K562 (cell line): ENCODE data around the gene ACAT2. TPM values are rescaled to one million over a fixed set of nuclear protein-coding genes. Genes with fewer than 3 reads are reported as not detected.
A peak's percentile ranks its signal among the peaks of the same experiment; 100 is the strongest.

Experiments
- ELK3 ChIP-seq: fragments of 450-650 bp; formaldehyde crosslinking; IDR thresholded peaks from 2 replicates; pipeline ENCODE4 v1.4.0; 2020; ENCODE audit warnings: mild to moderate bottlenecking
- GABPB1 ChIP-seq: sonication (generic); formaldehyde crosslinking; IDR thresholded peaks from 2 replicates; pipeline ENCODE4 v1.8.0; 2022; ENCODE audit warnings: mild to moderate bottlenecking, missing genetic modification reagents
- GTF2A2 ChIP-seq: IDR thresholded peaks from 2 replicates; pipeline ENCODE4 v1.6.1; 2016; ENCODE audit warnings: mild to moderate bottlenecking, missing genetic modification characterization, missing compliant biosample characterization
- MYC ChIP-seq, 2 experiments: fragments of 250-450 bp in 1 of 2; sonication (Bioruptor Pico) in 1 of 2; IDR thresholded peaks; 2 replicates each; pipeline versions ENCODE4 v1.5.1 to v1.6.1; 2012 to 2021; ENCODE audit warnings: low read depth in 2 of 2, borderline replicate concordance in 1 of 2, improper control_type of control experiment in 1 of 2, low read length in 1 of 2, mild to moderate bottlenecking in 1 of 2, moderate library complexity in 1 of 2
- NCOA6 ChIP-seq: fragments of 450-650 bp; IDR thresholded peaks from 2 replicates; pipeline ENCODE4 v1.6.1; 2017; ENCODE audit warnings: mild to moderate bottlenecking
- THRA ChIP-seq: fragments of 450-650 bp; IDR thresholded peaks from 2 replicates; pipeline ENCODE4 v1.6.1; 2017; ENCODE audit warnings: mild to moderate bottlenecking, moderate library complexity
- polyA plus RNA-seq, 8 experiments: library from polyadenylated mRNA; depleted of rRNA in 4 of 8; stranded (reverse) in 5 of 8; unstranded in 3 of 8; fragments of >200 nt; fragmentation: Nextera tagmentation in 2 of 8; fragmentation: Illumina TruSeq in 1 of 8; extraction: Ambion mirVana in 2 of 8; extraction: Trizol in 1 of 8; gene quantifications; 2 replicates each; pipeline versions ENCODE4 v1.2.1 to v1.2.3, GENCODE V29; 2011 to 2014; ENCODE audit warnings: inconsistent platforms in 1 of 8, missing spikeins in 1 of 8
- total RNA-seq, 7 experiments: library from RNA; depleted of rRNA in 6 of 7; stranded (reverse); fragments of >200 nt in 6 of 7; fragmentation: Illumina TruSeq in 2 of 7; extraction: Trizol in 2 of 7; gene quantifications; 2 replicates each; pipeline versions ENCODE4 v1.2.1 to v1.2.3, GENCODE V29; 2011 to 2021; ENCODE audit warnings: low replicate concordance in 1 of 7
- TF ChIP-seq, protein P1 (sequence below), 3 experiments: fragments of 200-800 bp in 1 of 3; fragments of 250-450 bp in 1 of 3; fragments of 450-650 bp in 1 of 3; sonication (Bioruptor Pico) in 1 of 3; sonication (Bioruptor generic) in 1 of 3; formaldehyde crosslinking in 1 of 3; IDR thresholded peaks; 2 replicates each; pipeline versions ENCODE4 v1.6.1 to v1.8.0; 2016 to 2022; ENCODE audit warnings: mild to moderate bottlenecking in 2 of 3, missing genetic modification characterization in 2 of 3, missing compliant biosample characterization in 1 of 3, moderate library complexity in 1 of 3
- TF ChIP-seq, protein P2 (sequence below): fragments of 250-450 bp; sonication (Bioruptor Pico); IDR thresholded peaks from 2 replicates; pipeline ENCODE4 v1.4.0; 2020

Gene ACAT2
- total and polyA plus RNA-seq, 9 of the 15 experiments (the other 6 are each of a cell fraction or from before 2014, with no cell fraction given) = 63.0 to 309 (median 144) TPM

- TF ChIP-seq, protein P1, sequence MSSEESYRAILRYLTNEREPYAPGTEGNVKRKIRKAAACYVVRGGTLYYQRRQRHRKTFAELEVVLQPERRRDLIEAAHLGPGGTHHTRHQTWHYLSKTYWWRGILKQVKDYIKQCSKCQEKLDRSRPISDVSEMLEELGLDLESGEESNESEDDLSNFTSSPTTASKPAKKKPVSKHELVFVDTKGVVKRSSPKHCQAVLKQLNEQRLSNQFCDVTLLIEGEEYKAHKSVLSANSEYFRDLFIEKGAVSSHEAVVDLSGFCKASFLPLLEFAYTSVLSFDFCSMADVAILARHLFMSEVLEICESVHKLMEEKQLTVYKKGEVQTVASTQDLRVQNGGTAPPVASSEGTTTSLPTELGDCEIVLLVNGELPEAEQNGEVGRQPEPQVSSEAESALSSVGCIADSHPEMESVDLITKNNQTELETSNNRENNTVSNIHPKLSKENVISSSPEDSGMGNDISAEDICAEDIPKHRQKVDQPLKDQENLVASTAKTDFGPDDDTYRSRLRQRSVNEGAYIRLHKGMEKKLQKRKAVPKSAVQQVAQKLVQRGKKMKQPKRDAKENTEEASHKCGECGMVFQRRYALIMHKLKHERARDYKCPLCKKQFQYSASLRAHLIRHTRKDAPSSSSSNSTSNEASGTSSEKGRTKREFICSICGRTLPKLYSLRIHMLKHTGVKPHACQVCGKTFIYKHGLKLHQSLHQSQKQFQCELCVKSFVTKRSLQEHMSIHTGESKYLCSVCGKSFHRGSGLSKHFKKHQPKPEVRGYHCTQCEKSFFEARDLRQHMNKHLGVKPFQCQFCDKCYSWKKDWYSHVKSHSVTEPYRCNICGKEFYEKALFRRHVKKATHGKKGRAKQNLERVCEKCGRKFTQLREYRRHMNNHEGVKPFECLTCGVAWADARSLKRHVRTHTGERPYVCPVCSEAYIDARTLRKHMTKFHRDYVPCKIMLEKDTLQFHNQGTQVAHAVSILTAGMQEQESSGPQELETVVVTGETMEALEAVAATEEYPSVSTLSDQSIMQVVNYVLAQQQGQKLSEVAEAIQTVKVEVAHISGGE (CRISPR knock-in tag; IDR thresholded peaks at IDR 0.05) = peak in 2 of 3 experiments; percentile 61 to 67; a peak in 4 of 6 replicates
- TF ChIP-seq MYC (IDR thresholded peaks at IDR 0.05; ENCODE audit: low read depth, low read length) = 0 out of 2 replicates have a peak, but pooled peaks have one; percentile 39
- TF ChIP-seq MYC (CRISPR knock-in tag; IDR thresholded peaks at IDR 0.05; ENCODE audit: borderline replicate concordance, low read depth) = no peak
- TF ChIP-seq GABPB1 (CRISPR knock-in tag) = peak; percentile 19
- TF ChIP-seq ELK3 (CRISPR knock-in tag) = no peak
- no peak for TF ChIP-seq GTF2A2 (tag)
- no peak for TF ChIP-seq NCOA6
- TF ChIP-seq, protein P2, sequence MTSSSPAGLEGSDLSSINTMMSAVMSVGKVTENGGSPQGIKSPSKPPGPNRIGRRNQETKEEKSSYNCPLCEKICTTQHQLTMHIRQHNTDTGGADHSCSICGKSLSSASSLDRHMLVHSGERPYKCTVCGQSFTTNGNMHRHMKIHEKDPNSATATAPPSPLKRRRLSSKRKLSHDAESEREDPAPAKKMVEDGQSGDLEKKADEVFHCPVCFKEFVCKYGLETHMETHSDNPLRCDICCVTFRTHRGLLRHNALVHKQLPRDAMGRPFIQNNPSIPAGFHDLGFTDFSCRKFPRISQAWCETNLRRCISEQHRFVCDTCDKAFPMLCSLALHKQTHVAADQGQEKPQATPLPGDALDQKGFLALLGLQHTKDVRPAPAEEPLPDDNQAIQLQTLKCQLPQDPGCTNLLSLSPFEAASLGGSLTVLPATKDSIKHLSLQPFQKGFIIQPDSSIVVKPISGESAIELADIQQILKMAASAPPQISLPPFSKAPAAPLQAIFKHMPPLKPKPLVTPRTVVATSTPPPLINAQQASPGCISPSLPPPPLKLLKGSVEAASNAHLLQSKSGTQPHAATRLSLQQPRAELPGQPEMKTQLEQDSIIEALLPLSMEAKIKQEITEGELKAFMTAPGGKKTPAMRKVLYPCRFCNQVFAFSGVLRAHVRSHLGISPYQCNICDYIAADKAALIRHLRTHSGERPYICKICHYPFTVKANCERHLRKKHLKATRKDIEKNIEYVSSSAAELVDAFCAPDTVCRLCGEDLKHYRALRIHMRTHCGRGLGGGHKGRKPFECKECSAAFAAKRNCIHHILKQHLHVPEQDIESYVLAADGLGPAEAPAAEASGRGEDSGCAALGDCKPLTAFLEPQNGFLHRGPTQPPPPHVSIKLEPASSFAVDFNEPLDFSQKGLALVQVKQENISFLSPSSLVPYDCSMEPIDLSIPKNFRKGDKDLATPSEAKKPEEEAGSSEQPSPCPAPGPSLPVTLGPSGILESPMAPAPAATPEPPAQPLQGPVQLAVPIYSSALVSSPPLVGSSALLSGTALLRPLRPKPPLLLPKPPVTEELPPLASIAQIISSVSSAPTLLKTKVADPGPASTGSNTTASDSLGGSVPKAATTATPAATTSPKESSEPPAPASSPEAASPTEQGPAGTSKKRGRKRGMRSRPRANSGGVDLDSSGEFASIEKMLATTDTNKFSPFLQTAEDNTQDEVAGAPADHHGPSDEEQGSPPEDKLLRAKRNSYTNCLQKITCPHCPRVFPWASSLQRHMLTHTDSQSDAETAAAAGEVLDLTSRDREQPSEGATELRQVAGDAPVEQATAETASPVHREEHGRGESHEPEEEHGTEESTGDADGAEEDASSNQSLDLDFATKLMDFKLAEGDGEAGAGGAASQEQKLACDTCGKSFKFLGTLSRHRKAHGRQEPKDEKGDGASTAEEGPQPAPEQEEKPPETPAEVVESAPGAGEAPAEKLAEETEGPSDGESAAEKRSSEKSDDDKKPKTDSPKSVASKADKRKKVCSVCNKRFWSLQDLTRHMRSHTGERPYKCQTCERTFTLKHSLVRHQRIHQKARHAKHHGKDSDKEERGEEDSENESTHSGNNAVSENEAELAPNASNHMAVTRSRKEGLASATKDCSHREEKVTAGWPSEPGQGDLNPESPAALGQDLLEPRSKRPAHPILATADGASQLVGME (CRISPR knock-in tag) = 0 out of 2 replicates have a peak, but pooled peaks have one; percentile 28
- TF ChIP-seq THRA = no peak
These were observed 34.0 kb upstream of the ACAT2 start (continued) for GRCh38 chr6:159727717-159728445.
